HepG2 (cell line): Measurements from ENCODE around the gene CFI. TPM values are rescaled to one million over a fixed set of nuclear protein-coding genes. Genes with fewer than 3 reads are reported as not detected.

ENCODE experiments used
- ATAC-seq: fragments of 200-7000 bp; cut with Tn5 transposase; 3 replicates; pipeline ENCODE4 v1.9.1; 2020; ENCODE audit warnings: mild to moderate bottlenecking, moderate library complexity
- BruUV-seq: library from RNA; stranded (reverse); fragments of 400-500 nt; replicated peaks from 2 replicates; lab custom pipeline; 2021; lab: Mats Ljungman, UMichigan
- CTCF ChIA-PET: fragments of 300-600 bp; formaldehyde crosslinking; extraction: SDS; loops from one replicate; lab custom pipeline; 2021; ENCODE audit warnings: low total read pairs, inconsistent platforms, low intra/inter-chr PET ratio; lab: Yijun Ruan, JAX
- POLR2A ChIA-PET: fragments of 350-600 bp; sonication (Branson Sonifier 250); formaldehyde crosslinking; loops from one replicate; lab custom pipeline; 2020; ENCODE audit warnings: antibody characterized with exemption, inconsistent platforms; lab: Yijun Ruan, JAX
- DNase-seq: peaks from one replicate; pipeline ENCODE4 v3.0.0-alpha.2; 2015; ENCODE audit warnings: low spot score
- FAIRE-seq: peaks from 3 replicates; lab custom pipeline; 2011; peaks lifted over from hg19 to GRCh38; lab: Jason Lieb, UNC
- H2AFZ ChIP-seq: one replicate; pipeline ENCODE4 v1.6.1; 2011; ENCODE audit warnings: low read length, inconsistent platforms
- H3K27ac ChIP-seq: fragments of 300-600 bp; 3 replicates; pipeline ENCODE4 v1.8.0; 2011; ENCODE audit warnings: mixed run types, mild to moderate bottlenecking, mixed read lengths, low read length, inconsistent platforms; ENCODE audit not compliant: insufficient read depth; ENCODE audit errors: extremely low read length
- H3K27me3 ChIP-seq, 2 experiments: fragments of 200-600 bp in 1 of 2; 2 replicates in 1 of 2; 3 replicates in 1 of 2; pipeline versions ENCODE4 v1.6.0 to v1.8.0; 2011; ENCODE audit warnings: low read length in 2 of 2, mild to moderate bottlenecking in 2 of 2, moderate library complexity in 2 of 2, inconsistent platforms in 1 of 2; ENCODE audit not compliant: insufficient read depth in 2 of 2, control insufficient read depth in 1 of 2
- H3K36me3 ChIP-seq, 2 experiments: fragments of 200-600 bp in 1 of 2; replicated peaks in 1 of 2; 2 replicates in 1 of 2; 3 replicates in 1 of 2; pipeline versions ENCODE4 v1.5.1 to v1.8.0; 2011; ENCODE audit warnings: low read length in 2 of 2, inconsistent platforms in 1 of 2; ENCODE audit not compliant: insufficient read depth in 2 of 2, control insufficient read depth in 1 of 2
- H3K4me1 ChIP-seq: 2 replicates; pipeline ENCODE4 v1.5.1; 2012; ENCODE audit warnings: low read length, inconsistent platforms; ENCODE audit not compliant: insufficient read depth
- H3K4me2 ChIP-seq: 2 replicates; pipeline ENCODE4 v1.6.0; 2011; ENCODE audit warnings: low read depth, low read length, inconsistent platforms
- H3K4me3 ChIP-seq, 3 experiments: fragments of 200-600 bp in 1 of 3; sonication (generic), shearing (Covaris generic) in 1 of 3; replicated peaks in 1 of 3; 2 replicates each; pipeline ENCODE4 v1.5.1; 2011 to 2016; ENCODE audit warnings: low read length in 3 of 3, inconsistent platforms in 2 of 3, low read depth in 2 of 3, mild to moderate bottlenecking in 2 of 3, control low read depth in 1 of 3, mixed read lengths in 1 of 3; ENCODE audit not compliant: insufficient read depth in 1 of 3
- H3K79me2 ChIP-seq: one replicate; pipeline ENCODE4 v1.6.1; 2011; ENCODE audit warnings: low read length, inconsistent platforms; ENCODE audit not compliant: insufficient read depth
- H3K9ac ChIP-seq: 2 replicates; pipeline ENCODE4 v1.6.0; 2011; ENCODE audit warnings: mild to moderate bottlenecking, low read depth, low read length, inconsistent platforms; ENCODE audit not compliant: insufficient read depth
- H3K9me3 ChIP-seq: 2 replicates; pipeline ENCODE4 v1.5.1; 2012; ENCODE audit warnings: mild to moderate bottlenecking, low read length
- H4K20me1 ChIP-seq: 2 replicates; pipeline ENCODE4 v1.6.0; 2011; ENCODE audit warnings: inconsistent platforms, mild to moderate bottlenecking, low read length, moderate library complexity; ENCODE audit not compliant: insufficient read depth
- CEBPG ChIP-seq: IDR thresholded peaks from 2 replicates; pipeline ENCODE4 v1.6.1; 2016
- MBNL3 ChIP-seq: fragments of 250-450 bp; sonication (Bioruptor Pico); conservative IDR thresholded peaks from 2 replicates; pipeline ENCODE4 v1.8.0; 2022; ENCODE audit warnings: mild to moderate bottlenecking, inconsistent platforms
- POLR2G ChIP-seq: fragments of 200-400 bp; formaldehyde crosslinking; IDR thresholded peaks from 2 replicates; pipeline ENCODE4 v1.6.1; 2018; ENCODE audit warnings: mild to moderate bottlenecking, low read depth, low read length, moderate library complexity
- RARG ChIP-seq: sonication (generic); formaldehyde crosslinking; IDR thresholded peaks from 2 replicates; pipeline ENCODE4 v1.4.0; 2020; ENCODE audit warnings: low read depth, mild to moderate bottlenecking, missing genetic modification reagents
- SMARCC2 ChIP-seq: fragments of 450-650 bp; IDR thresholded peaks from 2 replicates; pipeline ENCODE4 v1.6.1; 2017; ENCODE audit warnings: antibody characterized with exemption, mild to moderate bottlenecking
- SRSF1 ChIP-seq: fragments of 200-400 bp; formaldehyde crosslinking; optimal IDR thresholded peaks from 2 replicates; pipeline ENCODE3; 2017; ENCODE audit warnings: mild to moderate bottlenecking, low read depth, low read length, moderate library complexity
- ZNF263 ChIP-seq: sonication (generic); formaldehyde crosslinking; IDR thresholded peaks from 2 replicates; pipeline ENCODE4 v1.4.0; 2020; ENCODE audit warnings: missing genetic modification reagents
- ZNF331 ChIP-seq: sonication (generic); formaldehyde crosslinking; IDR thresholded peaks from 2 replicates; pipeline ENCODE4 v1.4.0; 2020; ENCODE audit warnings: missing genetic modification reagents
- ZNF605 ChIP-seq: sonication (generic); formaldehyde crosslinking; IDR thresholded peaks from 2 replicates; pipeline ENCODE4 v1.8.0; 2022; ENCODE audit warnings: mild to moderate bottlenecking, missing genetic modification reagents
- ZNF777 ChIP-seq: sonication (generic); formaldehyde crosslinking; IDR thresholded peaks from 2 replicates; pipeline ENCODE4 v1.4.0; 2020; ENCODE audit warnings: missing genetic modification reagents
- ZNF841 ChIP-seq: sonication (generic); formaldehyde crosslinking; IDR thresholded peaks from 2 replicates; pipeline ENCODE4 v1.8.1; 2023; ENCODE audit warnings: missing genetic modification reagents, borderline replicate concordance
- WGBS: methylation state at CpG from one replicate; pipeline ENCODE4 v1.1.6; 2017; ENCODE audit warnings: low lambda C conversion rate; 5-methylcytosine and 5-hydroxymethylcytosine counted together
- in situ Hi-C: cut with HindIII; loops from 2 replicates; pipeline ENCODE4 v1.10.0; 2017; ENCODE audit warnings: low pct_unique_long_range_greater_than_20kb; ENCODE audit not compliant: extremely low pct_ligation_motif_present
- intact Hi-C: fragments of 100-400 bp; cut with micrococcal nuclease; formaldehyde crosslinking; loops from one replicate; pipeline ENCODE4 v1.10.0; 2022; ENCODE audit not compliant: unreplicated experiment
- polyA plus RNA-seq, 8 experiments: library from polyadenylated mRNA; depleted of rRNA in 3 of 8; stranded (reverse) in 7 of 8; unstranded in 1 of 8; fragments of >200 nt; fragmentation: Illumina TruSeq in 4 of 8; extraction: Trizol in 4 of 8; gene quantifications; 2 replicates each; pipeline versions ENCODE4 v1.2.1 to v1.2.3, GENCODE V29; 2011 to 2016; ENCODE audit warnings: low read depth in 4 of 8, missing spikeins in 1 of 8, mixed read lengths in 1 of 8; ENCODE audit not compliant: insufficient read depth in 1 of 8
- total RNA-seq, 5 experiments: library from RNA; depleted of rRNA; stranded (reverse); fragments of >200 nt; fragmentation: Illumina TruSeq; extraction: Trizol; gene quantifications; 2 replicates each; pipeline ENCODE4 v1.2.3, GENCODE V29; 2016; ENCODE audit warnings: low read depth in 1 of 5

Gene CFI
- total and polyA plus RNA-seq, 2 of the 13 experiments (the other 11 are each of a cell fraction or from before 2014, with no cell fraction given) = 284 to 337 TPM

GRCh38 chr4:109787807-109788206 is 14.0 kb downstream of the CFI start (continued):
- TF ChIP-seq ZNF263 (no peak), POLR2G (no peak), ZNF605 (CRISPR knock-in tag) (no peak), SMARCC2 (no peak), ZNF841 (CRISPR knock-in tag) (no peak), ZNF777 (no peak), RARG (CRISPR knock-in tag) (no peak), SRSF1 (no peak), CEBPG (CRISPR knock-in tag) (no peak)

- Histone ChIP-seq H3K9ac (no peak overlapping the region), H4K20me1 (no peaks in the 10 kb centered on the region), H2AFZ (no peak overlapping the region), H3K27ac (no peak overlapping the region), H3K27me3 (no peaks in the 10 kb centered on the region), H3K36me3 (no peaks in the 10 kb centered on the region), H3K79me2 (peaks cover 75% of the 10 kb centered on the region), H3K4me1 (no peaks in the 10 kb centered on the region), H3K4me3 (no peak overlapping the region), H3K4me2 (no peak overlapping the region), H3K9me3 (no peaks in the 10 kb centered on the region)
- WGBS = 74% methylated on average over 1 of the region's 1 CpG
- no TSS peak for BruUV-seq
- DNase-seq (no peak), ATAC-seq (no peak), FAIRE-seq (no peak)
- intact Hi-C loops = no loop called here
- POLR2A ChIA-PET = no interaction called here
- no peak for TF ChIP-seq MBNL3 (CRISPR knock-in tag)
- peak; percentile 80 for TF ChIP-seq ZNF331 (CRISPR knock-in tag)
- in situ Hi-C loops = no loop called here
- CTCF ChIA-PET = no interaction called here
Measured at GRCh38 chr4:109786846-109787245, 15.0 kb downstream of the CFI start.
